A673 (cell line): Measurements from ENCODE around the gene FADS3. TPM values are rescaled to one million over a fixed set of nuclear protein-coding genes. Genes with fewer than 3 reads are reported as not detected.

Source experiments
- BruUV-seq: library from RNA; stranded (reverse); fragments of 400-500 nt; replicated peaks from 2 replicates; lab custom pipeline; 2021; lab: Mats Ljungman, UMichigan
- CTCF ChIA-PET: fragments of 300-600 bp; sonication (Branson Sonifier 250); formaldehyde crosslinking; loops from one replicate; lab custom pipeline; 2022; ENCODE audit warnings: antibody characterized with exemption; lab: Charles Lee
- POLR2A ChIA-PET: fragments of 300-600 bp; sonication (Branson Sonifier 250); formaldehyde crosslinking; loops from one replicate; lab custom pipeline; 2022; ENCODE audit warnings: antibody characterized with exemption; ENCODE audit not compliant: low non-redundant PET; lab: Charles Lee
- DNase-seq: peaks from one replicate; pipeline ENCODE4 v3.0.0-alpha.2; 2015; ENCODE audit warnings: low spot score
- H3K27ac ChIP-seq: fragments of 200-600 bp; sonication (generic); 2 replicates; pipeline ENCODE4 v1.5.1; 2016; ENCODE audit warnings: mixed run types, low read depth, mild to moderate bottlenecking, mixed read lengths, antibody characterized with exemption, low read length; ENCODE audit not compliant: poor library complexity, severe bottlenecking
- H3K27me3 ChIP-seq: fragments of 200-600 bp; sonication (generic); replicated peaks from 2 replicates; pipeline ENCODE4 v1.6.1; 2017; ENCODE audit warnings: mixed run types, low read depth, mild to moderate bottlenecking, mixed read lengths, antibody characterized with exemption, low read length; ENCODE audit not compliant: insufficient read depth, poor library complexity
- H3K36me3 ChIP-seq: fragments of 200-600 bp; sonication (generic); 2 replicates; pipeline ENCODE4 v1.6.1; 2016; ENCODE audit warnings: mixed run types, mild to moderate bottlenecking, mixed read lengths, antibody characterized with exemption, low read length; ENCODE audit not compliant: insufficient read depth, poor library complexity, severe bottlenecking
- H3K4me1 ChIP-seq: fragments of 200-600 bp; sonication (generic); 2 replicates; pipeline ENCODE4 v1.6.1; 2017; ENCODE audit warnings: mixed run types, mild to moderate bottlenecking, mixed read lengths, antibody characterized with exemption, low read length; ENCODE audit not compliant: insufficient read depth, poor library complexity, severe bottlenecking
- H3K4me3 ChIP-seq: fragments of 200-600 bp; sonication (generic); 2 replicates; pipeline ENCODE4 v1.5.1; 2016; ENCODE audit warnings: low read depth, mixed run types, mild to moderate bottlenecking, mixed read lengths, low read length; ENCODE audit not compliant: poor library complexity, severe bottlenecking
- H3K9me3 ChIP-seq: fragments of 200-600 bp; sonication (generic); 2 replicates; pipeline ENCODE4 v1.6.1; 2016; ENCODE audit warnings: mixed run types, low read depth, mild to moderate bottlenecking, mixed read lengths, antibody characterized with exemption, low read length; ENCODE audit not compliant: poor library complexity, severe bottlenecking
- EZH2 ChIP-seq: fragments of 200-600 bp; sonication (generic); IDR thresholded peaks from 2 replicates; pipeline ENCODE4 v1.6.1; 2017; ENCODE audit warnings: borderline replicate concordance, low read depth, mild to moderate bottlenecking, mixed read lengths, antibody characterized with exemption, low read length; ENCODE audit not compliant: poor library complexity, severe bottlenecking
- intact Hi-C: fragments of 100-400 bp; cut with micrococcal nuclease; formaldehyde crosslinking; loops from one replicate; pipeline ENCODE4 v1.10.0; 2022; ENCODE audit not compliant: unreplicated experiment
- total RNA-seq: library from RNA; stranded (reverse); gene quantifications from 2 replicates; pipeline ENCODE4 v1.2.3, GENCODE V29; 2021
- TF ChIP-seq, protein P1 (sequence below): fragments of 300-800, 200-600 bp; sonication (generic); conservative IDR thresholded peaks from 2 replicates; pipeline ENCODE4 v1.5.1; 2017; ENCODE audit warnings: low read depth, mild to moderate bottlenecking, antibody characterized with exemption, low read length, moderate library complexity, mixed read lengths

Gene FADS3
- total RNA-seq, 1 experiment from 2014 or later, result 23.3 TPM

DNA sequence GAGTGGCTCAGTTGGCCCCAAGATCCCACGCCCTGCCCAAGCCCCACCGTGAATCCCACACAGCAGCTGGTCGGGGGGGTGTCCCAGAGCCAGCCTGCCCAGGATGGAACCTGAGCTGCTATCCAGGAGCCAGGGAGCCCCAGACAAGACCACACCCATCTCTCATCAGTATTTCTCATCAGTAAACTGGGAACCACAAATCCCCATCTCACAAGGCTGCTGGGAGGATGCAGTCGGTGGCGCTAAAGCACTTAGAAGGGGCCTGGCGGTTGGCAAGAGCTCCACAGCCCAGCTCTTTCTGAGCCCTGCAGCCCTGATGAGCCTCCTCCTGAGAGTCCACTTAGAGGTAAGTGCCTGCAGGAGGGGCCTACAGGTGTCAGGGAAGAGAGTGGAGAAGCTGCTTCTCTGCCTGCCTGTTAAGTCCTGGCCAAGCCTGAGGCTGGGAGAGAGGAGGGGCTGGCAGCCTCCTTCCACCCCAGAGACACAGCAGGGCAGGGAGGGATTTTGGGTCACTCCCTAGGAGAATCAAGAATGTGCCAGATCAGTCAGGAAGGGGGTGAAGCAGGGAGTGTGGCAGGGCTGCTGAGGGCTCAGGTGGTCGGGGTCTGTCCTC lies 6.1 kb downstream of the FADS3 start:
- BruUV-seq, result no TSS peak
- TF ChIP-seq, protein P1, sequence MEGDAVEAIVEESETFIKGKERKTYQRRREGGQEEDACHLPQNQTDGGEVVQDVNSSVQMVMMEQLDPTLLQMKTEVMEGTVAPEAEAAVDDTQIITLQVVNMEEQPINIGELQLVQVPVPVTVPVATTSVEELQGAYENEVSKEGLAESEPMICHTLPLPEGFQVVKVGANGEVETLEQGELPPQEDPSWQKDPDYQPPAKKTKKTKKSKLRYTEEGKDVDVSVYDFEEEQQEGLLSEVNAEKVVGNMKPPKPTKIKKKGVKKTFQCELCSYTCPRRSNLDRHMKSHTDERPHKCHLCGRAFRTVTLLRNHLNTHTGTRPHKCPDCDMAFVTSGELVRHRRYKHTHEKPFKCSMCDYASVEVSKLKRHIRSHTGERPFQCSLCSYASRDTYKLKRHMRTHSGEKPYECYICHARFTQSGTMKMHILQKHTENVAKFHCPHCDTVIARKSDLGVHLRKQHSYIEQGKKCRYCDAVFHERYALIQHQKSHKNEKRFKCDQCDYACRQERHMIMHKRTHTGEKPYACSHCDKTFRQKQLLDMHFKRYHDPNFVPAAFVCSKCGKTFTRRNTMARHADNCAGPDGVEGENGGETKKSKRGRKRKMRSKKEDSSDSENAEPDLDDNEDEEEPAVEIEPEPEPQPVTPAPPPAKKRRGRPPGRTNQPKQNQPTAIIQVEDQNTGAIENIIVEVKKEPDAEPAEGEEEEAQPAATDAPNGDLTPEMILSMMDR, result no peak
- no peak for TF ChIP-seq EZH2
- DNase-seq, result no peak
- peaks cover 10% of the 10 kb centered on the region for H3K4me1 ChIP-seq
- no peaks in the 10 kb centered on the region for H3K36me3 ChIP-seq
- no peak overlapping the region for H3K4me3 ChIP-seq
- H3K27me3 ChIP-seq, result no peaks in the 10 kb centered on the region
- POLR2A ChIA-PET, result no interaction called here
- no peaks in the 10 kb centered on the region for H3K9me3 ChIP-seq
- intact Hi-C loops, result no loop called here
- H3K27ac ChIP-seq, result no peak overlapping the region
- CTCF ChIA-PET, result interaction anchor here (1.3 kb wide), 1 partner anchor 15 kb away, joined by 4 read pairs; no protein-coding TSS in a partner anchor

DNA sequence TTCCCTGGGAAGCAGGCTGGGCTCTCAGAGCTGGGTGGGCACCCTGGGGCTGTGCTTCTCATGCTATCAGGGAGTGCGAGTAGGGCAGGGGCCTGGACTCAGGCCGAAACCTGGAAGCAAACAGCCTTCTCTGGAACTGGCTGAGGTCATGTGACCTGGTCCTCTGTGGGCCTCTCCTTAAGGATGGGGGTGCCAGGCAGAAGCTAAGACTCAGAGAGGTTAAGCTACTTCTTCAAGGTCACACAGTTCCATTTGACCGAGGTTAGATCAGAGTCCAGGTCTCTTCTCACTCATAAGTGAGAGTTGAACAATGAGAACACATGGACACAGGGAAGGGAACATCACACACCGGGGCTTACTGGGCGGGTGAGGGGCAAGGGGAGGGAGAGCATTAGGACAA lies 7.4 kb downstream of the FADS3 start:
- Histone ChIP-seq H3K4me3 (no peak overlapping the region), H3K4me1 (peaks cover 10% of the 10 kb centered on the region), H3K36me3 (no peaks in the 10 kb centered on the region), H3K27me3 (no peaks in the 10 kb centered on the region), H3K9me3 (no peaks in the 10 kb centered on the region), H3K27ac (no peak overlapping the region)
- BruUV-seq, result no TSS peak
- TF ChIP-seq EZH2, result no peak
- TF ChIP-seq, protein P1, result no peak
- no peak for DNase-seq
- ChIA-PET CTCF (interaction anchor here (0.8 to 1.2 kb wide), 3 partner anchors 15 to 198 kb away, joined by 3 to 4 read pairs (median 3); no protein-coding TSS in a partner anchor), POLR2A (no interaction called here)
- intact Hi-C loops, result no loop called here

DNA sequence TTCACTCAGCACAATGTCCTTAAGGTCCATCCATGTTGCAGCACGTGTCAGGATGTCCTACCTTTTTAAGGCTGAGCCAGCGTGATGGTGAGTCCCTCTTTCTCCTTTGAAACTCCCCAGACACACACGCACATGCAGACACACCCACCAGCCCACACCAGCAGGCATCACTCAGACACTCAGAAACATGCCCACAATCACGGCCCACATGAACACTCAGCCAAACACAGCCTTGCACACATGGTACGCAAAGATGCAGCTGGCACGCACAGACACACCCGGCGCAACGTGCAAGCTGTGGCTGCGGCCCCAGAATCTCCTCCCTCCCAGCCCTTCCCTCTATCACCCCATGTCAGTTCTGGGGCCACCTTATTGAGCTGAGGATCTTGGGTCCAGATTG lies 8.0 kb downstream of the FADS3 start:
- Histone ChIP-seq H3K4me1 (peaks cover 10% of the 10 kb centered on the region), H3K4me3 (no peak overlapping the region), H3K9me3 (no peaks in the 10 kb centered on the region), H3K36me3 (no peaks in the 10 kb centered on the region), H3K27ac (no peak overlapping the region), H3K27me3 (no peaks in the 10 kb centered on the region)
- no peak for TF ChIP-seq EZH2
- TF ChIP-seq, protein P1, result no peak
- no TSS peak for BruUV-seq
- intact Hi-C loops, result no loop called here
- CTCF ChIA-PET, result interaction anchor here (0.8 to 1.2 kb wide), 2 partner anchors 16 to 199 kb away, joined by 3 read pairs; no protein-coding TSS in a partner anchor
- POLR2A ChIA-PET, result no interaction called here
- no peak for DNase-seq
